HepG2 (cell line): ENCODE data around the gene PRCD. TPM values are rescaled to one million over a fixed set of nuclear protein-coding genes. Genes with fewer than 3 reads are reported as not detected.

Experiments used
- AKAP8 ChIP-seq: sonication (generic); formaldehyde crosslinking; IDR thresholded peaks from 2 replicates; pipeline ENCODE4 v1.5.1; 2020; ENCODE audit warnings: mild to moderate bottlenecking, missing genetic modification reagents
- ATM ChIP-seq: fragments of 450-650 bp; IDR thresholded peaks from 2 replicates; pipeline ENCODE4 v1.7.1; 2017; ENCODE audit warnings: mild to moderate bottlenecking, borderline replicate concordance
- HIVEP1 ChIP-seq: sonication (generic); formaldehyde crosslinking; IDR thresholded peaks from 2 replicates; pipeline ENCODE4 v1.4.0; 2020; ENCODE audit warnings: mild to moderate bottlenecking, missing genetic modification reagents
- IRX3 ChIP-seq: sonication (generic); formaldehyde crosslinking; IDR thresholded peaks from 2 replicates; pipeline ENCODE4 v1.8.1; 2023; ENCODE audit warnings: mild to moderate bottlenecking, low read depth, missing genetic modification reagents, borderline replicate concordance
- NFE2 ChIP-seq: sonication (generic); formaldehyde crosslinking; IDR thresholded peaks from 2 replicates; pipeline ENCODE4 v1.4.0; 2020; ENCODE audit warnings: missing genetic modification reagents
- POLR2G ChIP-seq: fragments of 200-400 bp; formaldehyde crosslinking; IDR thresholded peaks from 2 replicates; pipeline ENCODE4 v1.6.1; 2018; ENCODE audit warnings: mild to moderate bottlenecking, low read depth, low read length, moderate library complexity
- SKIL ChIP-seq: sonication (generic); formaldehyde crosslinking; IDR thresholded peaks from 2 replicates; pipeline ENCODE4 v1.8.0; 2022; ENCODE audit warnings: missing genetic modification reagents, mild to moderate bottlenecking, moderate library complexity, borderline replicate concordance
- U2AF2 ChIP-seq: fragments of 200-400 bp; formaldehyde crosslinking; IDR thresholded peaks from 2 replicates; pipeline ENCODE4 v1.6.1; 2017; ENCODE audit warnings: low read depth, mild to moderate bottlenecking, low read length
- ZBTB46 ChIP-seq: sonication (generic); formaldehyde crosslinking; IDR thresholded peaks from 2 replicates; pipeline ENCODE4 v1.4.0; 2020; ENCODE audit warnings: mild to moderate bottlenecking, missing genetic modification reagents, borderline replicate concordance
- ZEB1 ChIP-seq: IDR thresholded peaks from 2 replicates; pipeline ENCODE4 v1.6.1; 2012; ENCODE audit warnings: mild to moderate bottlenecking, low read depth, inconsistent platforms; ENCODE audit not compliant: insufficient replicate concordance
- ZNF180 ChIP-seq: sonication (generic); formaldehyde crosslinking; IDR thresholded peaks from 2 replicates; pipeline ENCODE4 v1.4.0; 2020; ENCODE audit warnings: low read depth, missing genetic modification reagents, borderline replicate concordance
- ZNF225 ChIP-seq: sonication (generic); formaldehyde crosslinking; IDR thresholded peaks from 2 replicates; pipeline ENCODE4 v1.4.0; 2020; ENCODE audit warnings: mild to moderate bottlenecking, missing genetic modification reagents
- ZNF350 ChIP-seq: sonication (generic); formaldehyde crosslinking; IDR thresholded peaks from 2 replicates; pipeline ENCODE4 v1.4.0; 2020; ENCODE audit warnings: mild to moderate bottlenecking, low read depth, missing genetic modification reagents, borderline replicate concordance
- ZNF468 ChIP-seq: sonication (generic); formaldehyde crosslinking; IDR thresholded peaks from 2 replicates; pipeline ENCODE4 v1.8.0; 2022; ENCODE audit warnings: mild to moderate bottlenecking, moderate library complexity, missing genetic modification reagents
- ZNF687 ChIP-seq: sonication (generic); formaldehyde crosslinking; IDR thresholded peaks from 2 replicates; pipeline ENCODE4 v1.5.1; 2020; ENCODE audit warnings: mild to moderate bottlenecking, missing genetic modification reagents, moderate library complexity
- polyA plus RNA-seq, 8 experiments: library from polyadenylated mRNA; depleted of rRNA in 3 of 8; stranded (reverse) in 7 of 8; unstranded in 1 of 8; fragments of >200 nt; fragmentation: Illumina TruSeq in 4 of 8; extraction: Trizol in 4 of 8; gene quantifications; 2 replicates each; pipeline versions ENCODE4 v1.2.1 to v1.2.3, GENCODE V29; 2011 to 2016; ENCODE audit warnings: low read depth in 4 of 8, missing spikeins in 1 of 8, mixed read lengths in 1 of 8; ENCODE audit not compliant: insufficient read depth in 1 of 8
- total RNA-seq, 5 experiments: library from RNA; depleted of rRNA; stranded (reverse); fragments of >200 nt; fragmentation: Illumina TruSeq; extraction: Trizol; gene quantifications; 2 replicates each; pipeline ENCODE4 v1.2.3, GENCODE V29; 2016; ENCODE audit warnings: low read depth in 1 of 5
- TF ChIP-seq, protein P1 (sequence below): sonication (generic); formaldehyde crosslinking; IDR thresholded peaks from 2 replicates; pipeline ENCODE4 v1.4.0; 2020; ENCODE audit warnings: missing genetic modification reagents
- TF ChIP-seq, protein P2 (sequence below): sonication (generic); formaldehyde crosslinking; IDR thresholded peaks from 2 replicates; pipeline ENCODE4 v1.4.0; 2020; ENCODE audit warnings: missing genetic modification reagents

Gene PRCD
- total and polyA plus RNA-seq, 2 of the 13 experiments (the other 11 are each of a cell fraction or from before 2014, with no cell fraction given) = 0.51 TPM; not detected in 1

GRCh38 chr17:76585649-76586593, 46.1 kb downstream of the PRCD start, which contains the start of gene ST6GALNAC2 (continued):
- TF ChIP-seq SKIL (CRISPR knock-in tag) (no peak), ZNF350 (CRISPR knock-in tag) (no peak), ZEB1 (no peak), ZNF468 (no peak), ZBTB46 (no peak), ZNF225 (CRISPR knock-in tag) (no peak), NFE2 (no peak), AKAP8 (no peak), ATM (no peak), POLR2G (no peak), U2AF2 (no peak), ZNF180 (no peak), ZNF687 (CRISPR knock-in tag) (peak; percentile 73), HIVEP1 (CRISPR knock-in tag) (no peak), IRX3 (CRISPR knock-in tag) (no peak)
- TF ChIP-seq, protein P1, sequence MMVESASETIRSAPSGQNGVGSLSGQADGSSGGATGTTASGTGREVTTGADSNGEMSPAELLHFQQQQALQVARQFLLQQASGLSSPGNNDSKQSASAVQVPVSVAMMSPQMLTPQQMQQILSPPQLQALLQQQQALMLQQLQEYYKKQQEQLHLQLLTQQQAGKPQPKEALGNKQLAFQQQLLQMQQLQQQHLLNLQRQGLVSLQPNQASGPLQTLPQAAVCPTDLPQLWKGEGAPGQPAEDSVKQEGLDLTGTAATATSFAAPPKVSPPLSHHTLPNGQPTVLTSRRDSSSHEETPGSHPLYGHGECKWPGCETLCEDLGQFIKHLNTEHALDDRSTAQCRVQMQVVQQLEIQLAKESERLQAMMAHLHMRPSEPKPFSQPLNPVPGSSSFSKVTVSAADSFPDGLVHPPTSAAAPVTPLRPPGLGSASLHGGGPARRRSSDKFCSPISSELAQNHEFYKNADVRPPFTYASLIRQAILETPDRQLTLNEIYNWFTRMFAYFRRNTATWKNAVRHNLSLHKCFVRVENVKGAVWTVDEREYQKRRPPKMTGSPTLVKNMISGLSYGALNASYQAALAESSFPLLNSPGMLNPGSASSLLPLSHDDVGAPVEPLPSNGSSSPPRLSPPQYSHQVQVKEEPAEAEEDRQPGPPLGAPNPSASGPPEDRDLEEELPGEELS (CRISPR knock-in tag) = no peak
- TF ChIP-seq, protein P2, sequence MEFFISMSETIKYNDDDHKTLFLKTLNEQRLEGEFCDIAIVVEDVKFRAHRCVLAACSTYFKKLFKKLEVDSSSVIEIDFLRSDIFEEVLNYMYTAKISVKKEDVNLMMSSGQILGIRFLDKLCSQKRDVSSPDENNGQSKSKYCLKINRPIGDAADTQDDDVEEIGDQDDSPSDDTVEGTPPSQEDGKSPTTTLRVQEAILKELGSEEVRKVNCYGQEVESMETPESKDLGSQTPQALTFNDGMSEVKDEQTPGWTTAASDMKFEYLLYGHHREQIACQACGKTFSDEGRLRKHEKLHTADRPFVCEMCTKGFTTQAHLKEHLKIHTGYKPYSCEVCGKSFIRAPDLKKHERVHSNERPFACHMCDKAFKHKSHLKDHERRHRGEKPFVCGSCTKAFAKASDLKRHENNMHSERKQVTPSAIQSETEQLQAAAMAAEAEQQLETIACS (CRISPR knock-in tag) = no peak
